GM12872 (cell line): ENCODE results near the gene E2F3.
A peak's percentile ranks its signal among the peaks of the same experiment; 100 is the strongest.

Experiments
- TF ChIP-seq, protein P1 (sequence below): IDR thresholded peaks from 3 replicates; pipeline ENCODE4 v1.5.1; 2011; ENCODE audit warnings: low read depth, mild to moderate bottlenecking, low read length, moderate library complexity; ENCODE audit not compliant: insufficient read depth

Gene E2F3

DNA sequence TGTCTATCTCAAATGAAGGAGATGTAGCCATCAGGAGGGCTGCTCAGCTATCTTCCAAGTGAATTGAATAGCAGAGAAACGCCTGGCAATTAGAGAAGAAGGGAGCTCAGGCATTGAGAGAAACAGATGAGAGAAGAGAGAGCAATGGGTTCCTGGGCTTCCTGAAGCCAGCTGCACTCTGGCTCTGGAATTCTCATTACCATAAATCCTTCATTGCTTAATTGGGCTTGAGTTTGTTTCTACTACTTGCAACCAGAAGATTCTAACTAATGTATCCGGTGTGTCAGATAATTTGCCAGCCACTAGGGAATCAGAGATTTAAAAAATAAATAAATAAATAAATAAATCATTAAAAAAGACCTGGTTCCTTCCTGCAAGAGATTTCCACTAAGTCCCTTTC, 107.5 kb downstream of the E2F3 start:
- TF ChIP-seq, protein P1, sequence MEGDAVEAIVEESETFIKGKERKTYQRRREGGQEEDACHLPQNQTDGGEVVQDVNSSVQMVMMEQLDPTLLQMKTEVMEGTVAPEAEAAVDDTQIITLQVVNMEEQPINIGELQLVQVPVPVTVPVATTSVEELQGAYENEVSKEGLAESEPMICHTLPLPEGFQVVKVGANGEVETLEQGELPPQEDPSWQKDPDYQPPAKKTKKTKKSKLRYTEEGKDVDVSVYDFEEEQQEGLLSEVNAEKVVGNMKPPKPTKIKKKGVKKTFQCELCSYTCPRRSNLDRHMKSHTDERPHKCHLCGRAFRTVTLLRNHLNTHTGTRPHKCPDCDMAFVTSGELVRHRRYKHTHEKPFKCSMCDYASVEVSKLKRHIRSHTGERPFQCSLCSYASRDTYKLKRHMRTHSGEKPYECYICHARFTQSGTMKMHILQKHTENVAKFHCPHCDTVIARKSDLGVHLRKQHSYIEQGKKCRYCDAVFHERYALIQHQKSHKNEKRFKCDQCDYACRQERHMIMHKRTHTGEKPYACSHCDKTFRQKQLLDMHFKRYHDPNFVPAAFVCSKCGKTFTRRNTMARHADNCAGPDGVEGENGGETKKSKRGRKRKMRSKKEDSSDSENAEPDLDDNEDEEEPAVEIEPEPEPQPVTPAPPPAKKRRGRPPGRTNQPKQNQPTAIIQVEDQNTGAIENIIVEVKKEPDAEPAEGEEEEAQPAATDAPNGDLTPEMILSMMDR, result no peak

DNA sequence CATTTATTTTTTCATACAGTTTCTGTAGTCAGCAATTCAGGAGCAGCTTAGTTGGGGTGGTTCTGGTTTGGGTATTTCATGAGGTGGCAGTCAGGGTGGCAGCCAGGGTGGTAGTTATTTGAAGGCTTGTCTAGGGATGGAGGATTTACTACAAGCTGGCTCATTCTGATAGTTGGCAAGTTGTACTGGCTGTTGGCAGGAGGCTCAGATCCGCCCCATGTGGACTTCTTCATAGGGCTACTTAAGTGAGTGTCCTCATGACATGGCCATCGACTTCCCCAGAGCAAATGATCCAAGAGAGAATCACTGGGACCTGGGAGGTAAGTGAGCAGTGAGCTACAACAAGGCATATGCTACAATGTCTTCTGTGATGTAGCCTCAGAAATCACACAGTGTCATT, 110.2 kb downstream of the E2F3 start:
- TF ChIP-seq, protein P1, result no peak

DNA sequence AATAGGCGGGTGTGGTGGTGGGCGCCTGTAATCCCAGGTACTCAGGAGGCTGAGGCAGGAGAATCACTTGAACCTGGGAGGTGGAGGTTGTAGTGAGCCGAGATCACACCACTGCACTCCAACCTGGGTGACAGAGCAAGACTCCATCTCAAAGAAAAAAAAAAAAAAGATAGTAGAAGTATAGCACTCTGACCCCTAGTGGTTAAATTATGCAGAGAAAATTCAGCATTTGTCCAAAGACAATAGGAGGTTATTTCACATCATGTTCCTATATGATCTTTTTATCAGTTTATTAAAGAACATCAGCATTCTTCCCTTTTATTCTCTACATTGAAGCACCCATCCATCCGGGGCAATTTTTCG, 127.4 kb downstream of the E2F3 start:
- TF ChIP-seq, protein P1, result peak; percentile 39; the same call in 2 of the 3 replicates

DNA sequence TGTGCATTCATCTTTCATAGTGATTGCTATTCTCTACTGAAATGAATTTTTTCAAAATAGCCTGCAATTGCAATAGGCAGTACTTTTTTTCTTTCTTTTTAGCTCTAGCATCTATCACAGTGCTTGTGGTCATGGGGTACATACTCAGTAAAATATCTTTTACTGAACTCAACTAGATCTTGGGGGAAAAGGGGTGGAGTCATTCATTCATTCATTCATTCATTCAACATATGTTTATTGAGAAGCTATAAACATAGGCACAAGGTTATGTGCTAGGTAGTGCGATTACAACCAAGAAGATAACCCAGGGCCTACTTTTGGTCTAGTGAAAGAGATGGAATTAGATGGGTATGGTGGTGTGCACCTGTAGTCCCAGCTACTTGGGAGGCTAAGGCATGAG, 131.2 kb downstream of the E2F3 start:
- TF ChIP-seq, protein P1, result no peak

DNA sequence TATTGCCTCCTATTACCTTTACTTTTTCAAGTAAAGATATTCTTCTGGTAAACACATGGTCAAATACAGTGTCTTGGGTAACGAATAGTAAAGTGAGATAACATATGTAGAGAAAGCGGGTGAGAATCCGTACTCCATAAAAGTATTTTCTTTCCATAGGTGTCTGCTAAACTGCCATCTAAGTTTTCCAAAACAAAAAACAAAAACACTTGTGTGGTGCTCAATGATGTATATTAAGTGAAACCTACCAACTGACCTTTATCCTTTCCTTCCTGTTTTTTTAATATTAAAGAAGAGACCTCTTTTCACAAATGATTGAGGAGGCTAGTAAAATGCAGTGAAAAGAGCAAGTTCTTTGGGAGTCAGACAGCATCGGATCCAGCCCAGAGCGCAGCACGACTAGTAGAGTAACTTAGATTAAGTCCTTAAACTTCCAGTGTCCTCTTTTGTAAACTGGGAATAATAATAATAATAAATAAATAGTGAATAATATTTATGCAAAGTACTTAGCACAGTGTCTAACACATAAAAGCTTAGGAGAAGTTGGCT, 132.1 kb downstream of the E2F3 start:
- TF ChIP-seq, protein P1, result no peak

DNA sequence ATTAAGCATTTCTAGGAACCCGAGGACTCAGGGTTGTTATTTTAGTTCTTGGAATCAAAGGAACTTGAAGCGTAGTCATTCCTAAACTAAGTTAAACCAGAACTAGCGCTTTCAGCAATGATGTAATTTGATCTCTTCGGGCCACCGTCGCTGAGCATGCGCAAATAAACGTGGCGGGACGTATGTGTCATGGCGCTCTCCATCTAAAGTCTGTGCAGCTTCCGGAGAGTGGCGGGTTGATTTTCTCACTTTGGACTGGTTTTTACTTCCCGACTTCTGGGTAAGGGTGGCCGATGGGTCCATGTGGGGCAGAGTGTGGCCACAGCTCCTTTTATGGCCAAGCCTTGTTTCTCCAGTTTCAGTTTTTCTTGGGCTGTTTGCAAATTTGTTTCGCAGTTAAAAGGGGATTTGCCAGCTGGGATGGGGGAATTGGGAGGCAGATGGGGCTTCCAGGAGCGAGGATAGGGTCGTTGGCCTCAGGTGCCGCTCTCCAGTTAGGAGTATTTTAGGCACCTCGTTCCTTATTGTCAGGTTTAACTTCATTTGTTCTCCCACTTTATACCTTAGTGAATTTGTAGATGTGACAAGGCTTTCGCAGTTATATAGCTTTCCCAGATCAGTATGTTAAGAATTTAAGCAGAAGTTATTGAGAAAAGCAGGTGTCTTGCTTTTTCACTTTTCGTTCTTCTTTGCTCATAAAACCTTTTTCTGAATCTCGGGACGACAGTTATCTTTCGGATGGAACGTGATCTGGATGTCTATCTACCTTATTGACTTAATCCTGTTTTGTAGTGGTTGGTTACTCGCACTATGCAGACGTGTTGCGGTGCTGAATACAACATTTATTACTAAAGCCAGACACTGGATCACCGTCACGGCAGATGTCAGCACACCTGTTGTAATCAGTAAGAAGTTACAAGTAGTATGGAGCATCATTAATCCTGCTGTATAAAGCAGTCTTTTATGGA, 132.9 kb downstream of the E2F3 start, which contains the start of gene CDKAL1:
Gene CDKAL1 (plus strand): TSS at position 163 of the 968 bp plus-strand sequence. CDS start 11,894 bp downstream, outside the sequence.
- TF ChIP-seq, protein P1, result no peak

DNA sequence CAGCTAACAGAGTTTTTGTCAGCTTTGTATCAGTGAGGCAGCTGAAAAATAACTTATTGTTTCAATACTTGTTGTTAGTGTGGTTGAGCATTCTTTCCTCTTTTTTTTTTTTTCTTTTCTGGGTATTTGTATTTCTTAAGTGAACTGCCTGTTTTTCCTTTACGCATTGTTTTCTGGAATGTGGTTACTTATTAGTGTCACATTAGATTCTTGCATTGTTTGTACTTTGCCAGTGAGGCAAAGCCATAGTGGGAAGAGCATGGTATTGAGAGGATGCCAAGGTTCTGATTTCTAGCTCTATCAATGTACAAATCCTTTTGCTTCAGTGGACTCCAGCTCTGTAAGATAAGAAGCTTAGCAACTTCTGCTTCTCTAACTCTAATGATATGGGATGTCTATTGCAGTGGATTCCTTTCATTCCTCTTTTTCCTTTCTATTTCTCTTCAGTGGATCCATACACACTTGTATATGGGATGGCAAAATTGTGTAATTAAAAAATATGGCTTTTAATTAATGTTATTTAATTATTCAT, 136.5 kb downstream of the E2F3 start:
- TF ChIP-seq, protein P1, result no peak
